ENCODE data around the gene GRAMD1A.
A peak's percentile ranks its signal among the peaks of the same experiment; 100 is the strongest.
"Not testable (repeated sequence)": the region's sequence is repeated elsewhere in the genome, so short reads cannot be mapped to it uniquely, and the experiment has no call there.

The GRAMD1A gene

DNA sequence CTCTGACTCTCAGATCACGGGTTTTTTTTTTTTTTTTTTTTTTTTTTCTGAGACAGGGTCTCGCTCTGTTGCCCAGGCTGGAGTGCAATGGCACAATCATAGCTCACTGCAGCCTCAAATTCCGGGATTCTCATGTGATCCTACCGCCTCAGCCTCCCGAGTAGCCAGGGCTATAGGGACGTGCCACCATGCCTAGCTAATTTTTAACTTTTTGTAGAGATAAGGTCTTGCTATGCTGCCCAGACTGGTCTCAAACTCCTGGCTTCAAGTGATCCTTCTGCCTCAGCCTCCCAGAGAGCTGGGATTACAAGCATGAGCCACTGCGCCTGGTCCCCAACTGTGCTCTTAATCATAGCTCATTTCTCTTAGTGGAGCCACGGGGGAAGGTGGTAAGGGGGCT is 4.6 kb upstream of the GRAMD1A start:
- no peak overlapping the region for H3K4me3 ChIP-seq (ENCODE audit: low read depth, low read length)
- TF ChIP-seq, protein P1, sequence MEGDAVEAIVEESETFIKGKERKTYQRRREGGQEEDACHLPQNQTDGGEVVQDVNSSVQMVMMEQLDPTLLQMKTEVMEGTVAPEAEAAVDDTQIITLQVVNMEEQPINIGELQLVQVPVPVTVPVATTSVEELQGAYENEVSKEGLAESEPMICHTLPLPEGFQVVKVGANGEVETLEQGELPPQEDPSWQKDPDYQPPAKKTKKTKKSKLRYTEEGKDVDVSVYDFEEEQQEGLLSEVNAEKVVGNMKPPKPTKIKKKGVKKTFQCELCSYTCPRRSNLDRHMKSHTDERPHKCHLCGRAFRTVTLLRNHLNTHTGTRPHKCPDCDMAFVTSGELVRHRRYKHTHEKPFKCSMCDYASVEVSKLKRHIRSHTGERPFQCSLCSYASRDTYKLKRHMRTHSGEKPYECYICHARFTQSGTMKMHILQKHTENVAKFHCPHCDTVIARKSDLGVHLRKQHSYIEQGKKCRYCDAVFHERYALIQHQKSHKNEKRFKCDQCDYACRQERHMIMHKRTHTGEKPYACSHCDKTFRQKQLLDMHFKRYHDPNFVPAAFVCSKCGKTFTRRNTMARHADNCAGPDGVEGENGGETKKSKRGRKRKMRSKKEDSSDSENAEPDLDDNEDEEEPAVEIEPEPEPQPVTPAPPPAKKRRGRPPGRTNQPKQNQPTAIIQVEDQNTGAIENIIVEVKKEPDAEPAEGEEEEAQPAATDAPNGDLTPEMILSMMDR (IDR thresholded peaks at IDR 0.05; ENCODE audit: low read depth, low read length, missing control alignments), result no peak
- no peak for DNase-seq (ENCODE audit: low read depth)
- in situ Hi-C loops (cut with HindIII; ENCODE audit: low sequenced_read_pairs), result no loop called here

DNA sequence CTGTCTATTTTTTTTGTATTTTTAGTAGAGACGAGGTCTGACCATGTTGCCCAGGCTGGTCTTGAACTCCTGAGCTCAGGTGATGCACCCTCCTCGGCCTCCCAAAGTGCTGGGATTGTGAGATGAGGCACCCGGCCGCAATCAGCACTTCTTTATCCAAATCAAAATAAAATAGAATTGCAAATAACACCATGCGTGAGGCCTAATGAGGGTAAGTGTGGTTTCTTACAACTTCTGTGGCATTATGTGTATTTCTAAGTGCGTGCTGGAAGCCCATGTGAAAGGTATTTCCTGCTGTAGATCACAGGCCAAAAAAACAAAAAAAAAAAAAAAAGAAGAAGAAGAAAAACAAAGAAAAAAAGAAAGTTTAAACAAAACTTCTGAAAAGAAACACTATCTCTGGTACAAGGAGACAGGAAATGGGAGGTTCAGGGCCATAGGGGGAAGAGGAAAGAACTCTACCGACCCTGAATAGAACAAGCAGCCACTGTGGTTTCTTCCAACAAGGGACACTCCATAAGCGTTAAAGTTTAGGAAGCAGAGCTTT is 3.0 kb upstream of the GRAMD1A start:
- H3K4me3 ChIP-seq (ENCODE audit: low read depth, low read length), result no peak overlapping the region
- in situ Hi-C loops (cut with HindIII; ENCODE audit: low sequenced_read_pairs), result no loop called here
- DNase-seq (ENCODE audit: low read depth), result no peak
- TF ChIP-seq, protein P1 (IDR thresholded peaks at IDR 0.05; ENCODE audit: low read depth, low read length, missing control alignments), result no peak

DNA sequence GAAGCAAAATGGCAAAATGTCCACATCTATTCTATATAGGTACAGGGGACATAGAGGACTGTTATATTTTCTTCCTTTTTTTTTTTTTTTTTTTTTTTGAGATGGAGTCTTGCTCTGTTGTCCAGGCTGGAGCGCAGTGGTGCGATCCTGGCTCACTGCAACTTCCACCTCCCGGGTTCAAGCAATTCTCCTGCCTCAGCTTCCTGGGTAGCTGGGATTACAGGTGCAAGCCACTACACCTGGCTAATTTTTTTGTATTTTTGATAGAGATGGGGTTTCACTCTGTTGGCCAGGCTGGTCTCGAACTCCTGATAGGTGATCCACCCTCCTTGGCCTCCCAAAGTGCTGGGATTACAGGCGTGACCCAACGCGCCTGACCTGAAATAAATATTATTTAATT is 1.9 kb upstream of the GRAMD1A start:
- DNase-seq (ENCODE audit: low read depth); H3K4me3 ChIP-seq (ENCODE audit: low read depth, low read length); in situ Hi-C loops (cut with HindIII; ENCODE audit: low sequenced_read_pairs): not testable (repeated sequence)

DNA sequence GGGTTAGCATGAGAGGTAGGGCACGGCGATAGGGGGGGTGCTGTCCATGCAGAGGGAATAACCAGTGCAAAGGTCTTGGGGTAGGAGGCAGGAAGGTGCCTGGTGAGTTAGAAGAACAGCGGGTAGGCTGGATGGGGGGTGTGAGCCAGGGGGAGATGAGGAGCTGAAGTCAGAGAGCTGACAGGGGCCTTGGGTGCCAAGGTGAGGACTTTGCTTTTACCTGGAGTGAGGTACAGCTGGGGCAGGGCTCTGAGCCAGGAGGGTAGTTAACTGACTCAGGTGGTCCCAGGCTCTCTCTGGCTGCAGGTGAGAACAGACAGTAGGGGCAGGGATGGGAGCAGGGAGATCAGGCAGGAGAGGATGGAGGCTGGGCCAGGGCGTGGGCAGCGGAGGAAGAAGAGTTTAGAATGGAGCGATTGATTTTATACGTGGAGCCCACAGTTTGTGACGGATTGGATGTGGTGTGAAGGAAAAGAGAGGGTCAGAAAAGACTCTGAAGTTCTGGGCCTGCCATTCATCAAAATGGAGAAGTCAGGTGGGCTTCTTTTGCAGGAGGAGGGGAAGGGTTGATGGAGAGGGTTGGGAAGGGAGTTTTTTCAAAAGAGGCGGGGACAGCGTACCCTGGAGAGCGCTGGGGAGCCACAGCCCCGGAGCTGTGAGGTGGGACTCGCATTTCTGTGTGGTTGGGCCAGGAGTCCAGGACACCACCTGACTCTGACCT is 1.2 kb upstream of the GRAMD1A start:
- peak overlapping the region; percentile 77 for H3K4me3 ChIP-seq (ENCODE audit: low read depth, low read length)
- TF ChIP-seq, protein P1 (IDR thresholded peaks at IDR 0.05; ENCODE audit: low read depth, low read length, missing control alignments), result no peak
- in situ Hi-C loops (cut with HindIII; ENCODE audit: low sequenced_read_pairs), result no loop called here
- no peak for DNase-seq (ENCODE audit: low read depth)

DNA sequence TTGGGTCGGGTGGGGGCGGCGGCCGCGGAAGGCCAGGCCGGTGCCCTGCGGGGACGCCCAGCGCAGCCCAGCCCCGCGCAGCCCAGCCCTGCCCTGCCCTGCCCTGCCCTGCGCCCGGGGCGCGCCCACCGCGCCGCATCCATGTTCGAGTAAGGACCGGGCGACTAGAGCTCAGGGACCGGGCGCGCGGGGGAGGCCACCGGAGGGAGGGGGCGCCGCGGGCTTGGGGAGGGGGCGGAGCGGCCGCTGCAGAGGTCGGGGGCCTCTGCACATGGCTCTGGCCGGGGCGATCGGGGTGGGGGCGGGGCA is 169 bp downstream of the GRAMD1A start:
- in situ Hi-C loops (cut with HindIII; ENCODE audit: low sequenced_read_pairs), result no loop called here
- TF ChIP-seq, protein P1 (IDR thresholded peaks at IDR 0.05; ENCODE audit: low read depth, low read length, missing control alignments), result no peak
- H3K4me3 ChIP-seq (ENCODE audit: low read depth, low read length), result peak overlapping the region; percentile 77
- DNase-seq (ENCODE audit: low read depth), result no peak

DNA sequence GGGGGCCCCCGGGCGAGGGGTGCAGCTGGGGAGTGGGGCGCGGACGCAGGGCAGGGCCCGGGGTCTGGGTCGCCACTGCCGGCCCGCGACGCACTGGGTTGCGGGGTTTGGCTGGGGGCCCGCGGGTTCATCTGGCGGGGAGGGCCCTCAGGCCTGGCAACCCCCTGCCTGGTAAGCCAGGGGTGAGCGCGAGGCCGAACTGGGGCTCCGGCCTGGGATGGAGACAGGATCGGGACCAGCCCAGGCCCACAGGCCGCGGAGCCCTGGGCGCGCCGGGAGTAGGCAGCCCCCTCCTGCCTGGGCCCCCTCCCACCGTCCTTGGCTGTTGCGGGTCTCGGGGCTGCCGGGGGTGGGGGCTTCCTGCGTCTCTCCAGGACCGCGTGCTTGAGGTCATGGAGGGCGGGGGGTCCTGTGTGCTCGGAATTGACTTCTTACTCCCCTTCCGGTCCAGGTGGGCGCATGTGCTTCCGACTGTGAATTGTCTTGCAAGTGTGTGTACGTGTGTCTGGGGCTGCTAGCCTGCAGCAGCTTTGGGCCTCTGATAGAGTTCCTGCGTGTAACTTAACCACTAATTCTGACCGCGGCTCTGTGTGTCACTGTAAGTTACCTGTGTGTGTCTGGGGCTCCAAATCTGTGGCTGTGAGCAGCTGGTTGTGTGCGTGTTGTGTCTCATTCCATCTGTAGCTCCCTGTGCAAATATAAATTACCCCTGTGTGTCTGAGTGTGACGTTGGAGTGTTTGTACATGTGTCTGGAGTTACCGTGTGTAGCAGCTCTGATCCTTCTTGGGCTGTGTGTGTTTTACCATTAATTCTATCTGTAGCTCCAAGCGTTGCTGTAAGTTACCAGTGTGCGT is 751 bp downstream of the GRAMD1A start:
- TF ChIP-seq, protein P1 (IDR thresholded peaks at IDR 0.05; ENCODE audit: low read depth, low read length, missing control alignments), result no peak
- no peak for DNase-seq (ENCODE audit: low read depth)
- in situ Hi-C loops (cut with HindIII; ENCODE audit: low sequenced_read_pairs), result no loop called here

DNA sequence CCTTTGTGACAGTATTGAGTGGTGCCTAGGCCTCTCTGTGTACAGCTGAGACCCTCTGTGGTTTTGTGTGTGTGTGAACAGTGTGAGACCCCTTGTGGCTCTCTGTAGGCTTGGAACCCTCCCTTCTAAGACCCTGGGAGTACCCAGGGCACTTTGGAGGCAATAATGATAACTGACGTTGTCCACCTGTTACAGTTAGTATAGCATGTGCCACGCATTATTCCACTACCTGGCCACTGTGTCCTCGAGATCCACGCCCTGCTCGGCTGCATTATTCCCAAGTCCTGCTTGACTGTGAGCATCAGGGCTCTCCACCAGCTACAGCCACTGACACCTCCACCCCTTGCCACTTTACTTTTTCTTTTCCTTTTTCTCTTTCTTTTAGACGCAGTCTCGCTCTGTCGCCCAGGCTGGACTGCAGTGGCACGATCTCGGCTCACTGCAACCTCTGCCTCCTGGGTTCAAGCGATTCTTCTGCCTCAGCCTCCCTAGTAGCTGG is 2.0 kb downstream of the GRAMD1A start:
- in situ Hi-C loops (cut with HindIII; ENCODE audit: low sequenced_read_pairs), result no loop called here
- DNase-seq (ENCODE audit: low read depth), result no peak
- no peak overlapping the region for H3K4me3 ChIP-seq (ENCODE audit: low read depth, low read length)
- TF ChIP-seq, protein P1 (IDR thresholded peaks at IDR 0.05; ENCODE audit: low read depth, low read length, missing control alignments), result no peak

More for the DNA sequence above, 751 bp downstream of the GRAMD1A start:
- peak overlapping the region; percentile 77 for H3K4me3 ChIP-seq (ENCODE audit: low read depth, low read length)
